ENCODE data around the gene SMIM30.

SMIM30 gene

DNA sequence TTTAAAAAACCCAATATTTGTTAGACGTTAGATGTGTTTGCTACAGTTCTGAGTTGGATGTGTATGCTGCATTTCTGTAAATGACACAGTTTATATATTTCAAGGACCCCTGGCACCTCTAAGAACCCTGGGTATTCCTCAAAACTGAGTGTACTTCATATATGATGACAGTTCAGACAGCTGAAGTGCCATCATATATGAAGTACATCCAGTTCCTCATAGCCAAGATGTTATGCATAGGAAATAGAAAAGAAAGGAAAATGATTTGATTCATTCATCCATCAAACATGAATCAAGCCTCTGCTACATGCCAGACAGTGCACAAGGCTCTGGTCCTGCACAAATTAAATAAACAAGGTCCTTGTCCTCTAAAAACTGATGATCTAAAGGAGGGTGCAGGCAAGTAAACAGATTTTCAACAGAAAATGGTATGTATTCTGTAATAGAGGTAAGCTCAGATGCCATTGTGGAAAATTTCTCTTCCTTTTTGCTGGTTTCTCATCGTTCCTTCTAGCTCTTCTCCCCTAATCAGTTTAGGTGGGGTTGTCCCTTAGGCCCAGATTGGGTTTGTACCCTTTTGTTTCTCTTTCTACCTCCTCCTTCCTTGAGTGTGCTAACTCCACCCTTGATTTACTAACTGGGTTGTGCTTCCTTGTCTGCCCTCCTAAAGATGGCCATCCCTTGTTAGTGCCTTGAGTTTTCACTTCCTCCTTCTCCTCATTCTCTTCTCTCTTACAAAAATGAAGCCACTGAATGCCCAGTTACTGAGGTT lies 25.3 kb upstream of the SMIM30 start:
- TF ChIP-seq ZFX (IDR thresholded peaks at IDR 0.05) (no peak), CTCF (conservative IDR thresholded peaks at IDR 0.05) (no peak)
- no peak overlapping the region for H3K27ac ChIP-seq

DNA sequence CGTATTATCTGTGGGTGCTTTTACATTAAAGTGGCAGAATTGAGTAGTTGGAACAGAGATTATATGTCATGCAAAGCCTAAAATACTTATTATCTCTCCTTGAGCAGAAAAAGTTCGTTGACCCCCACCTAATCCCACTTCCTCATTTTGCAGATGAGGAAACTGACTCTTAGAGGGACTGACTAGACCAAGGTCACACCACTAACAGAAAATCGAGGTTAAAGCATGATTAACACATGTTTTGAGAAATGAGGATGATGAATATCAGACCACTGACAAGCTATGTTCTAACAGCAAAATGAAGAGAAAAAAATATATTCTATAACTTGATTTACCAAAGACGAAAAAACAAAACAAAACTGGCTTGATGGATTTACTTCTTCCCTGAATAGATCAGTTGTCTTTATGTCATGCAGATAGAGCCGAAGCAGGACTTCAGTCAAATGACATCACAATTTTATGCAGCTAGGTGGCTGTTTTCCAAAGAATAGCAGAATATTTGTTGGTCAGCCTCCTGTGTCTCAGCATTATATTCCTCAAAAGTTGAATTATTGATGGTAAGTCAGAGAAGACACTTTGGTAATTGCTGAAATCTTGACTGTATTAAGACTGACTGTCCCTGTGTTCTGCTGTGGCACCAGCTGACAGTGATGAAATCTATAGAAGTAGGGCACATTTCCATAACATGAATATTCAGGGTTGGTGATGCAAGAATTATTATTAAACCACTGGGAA lies 24.2 kb upstream of the SMIM30 start:
- TF ChIP-seq ZFX (IDR thresholded peaks at IDR 0.05) (no peak), CTCF (conservative IDR thresholded peaks at IDR 0.05) (no peak)
- no peak overlapping the region for H3K27ac ChIP-seq

GRCh38 chr7:113141803-113142202 lies 23.4 kb upstream of the SMIM30 start:
- TF ChIP-seq ZFX (IDR thresholded peaks at IDR 0.05), result no peak
- TF ChIP-seq CTCF (conservative IDR thresholded peaks at IDR 0.05), result no peak
- no peak overlapping the region for H3K27ac ChIP-seq

- TF ChIP-seq CTCF (conservative IDR thresholded peaks at IDR 0.05) (no peak), ZFX (IDR thresholded peaks at IDR 0.05) (no peak)
- H3K27ac ChIP-seq, result no peak overlapping the region
These were observed 22.6 kb upstream of the SMIM30 start for GRCh38 chr7:113140956-113141355.

GRCh38 chr7:113137241-113137640 lies 18.9 kb upstream of the SMIM30 start:
- no peak overlapping the region for H3K27ac ChIP-seq
- no peak for TF ChIP-seq ZFX (IDR thresholded peaks at IDR 0.05)
- TF ChIP-seq CTCF (conservative IDR thresholded peaks at IDR 0.05), result no peak

GRCh38 chr7:113134025-113134424 lies 15.7 kb upstream of the SMIM30 start:
- TF ChIP-seq CTCF (conservative IDR thresholded peaks at IDR 0.05) (no peak), ZFX (IDR thresholded peaks at IDR 0.05) (no peak)
- no peak overlapping the region for H3K27ac ChIP-seq

GRCh38 chr7:113131367-113131766 lies 13.0 kb upstream of the SMIM30 start:
- TF ChIP-seq CTCF (conservative IDR thresholded peaks at IDR 0.05), result no peak
- no peak for TF ChIP-seq ZFX (IDR thresholded peaks at IDR 0.05)
- no peak overlapping the region for H3K27ac ChIP-seq

All from C4-2B (cell line).